CD14-positive monocyte (primary cell): ENCODE results near the gene GLIPR1. TPM values are rescaled to one million over a fixed set of nuclear protein-coding genes. Genes with fewer than 3 reads are reported as not detected.

ENCODE experiments used
- DNase-seq, 3 donors: peaks; one replicate each; pipeline ENCODE4 v3.0.0-alpha.2; 2011 to 2022
- H2AFZ ChIP-seq: 2 replicates; pipeline ENCODE4 v1.6.0; 2012; ENCODE audit warnings: mild to moderate bottlenecking, low read depth, low read length, inconsistent platforms; ENCODE audit not compliant: insufficient read depth, poor library complexity, severe bottlenecking
- H3K27ac ChIP-seq, 2 donors: 1 replicate in 1 of 2; 2 replicates in 1 of 2; pipeline ENCODE4 v1.5.1; 2012 to 2013; ENCODE audit warnings: low read length in 2 of 2, control low read depth in 1 of 2, inconsistent platforms in 1 of 2, low read depth in 1 of 2, mild to moderate bottlenecking in 1 of 2
- H3K27me3 ChIP-seq, 2 donors: one replicate each; pipeline versions ENCODE4 v1.6.0 to v1.6.1; 2011 to 2013; ENCODE audit warnings: low read length in 2 of 2; ENCODE audit not compliant: control insufficient read depth in 2 of 2, insufficient read depth in 2 of 2
- H3K36me3 ChIP-seq, 2 donors: replicated peaks in 1 of 2; 1 replicate in 1 of 2; 2 replicates in 1 of 2; pipeline versions ENCODE4 v1.5.1 to v1.6.1; 2012 to 2013; ENCODE audit warnings: low read length in 2 of 2, control low read depth in 1 of 2, inconsistent platforms in 1 of 2, mild to moderate bottlenecking in 1 of 2; ENCODE audit not compliant: insufficient read depth in 2 of 2, control insufficient read depth in 1 of 2
- H3K4me1 ChIP-seq, 2 donors: 1 replicate in 1 of 2; 2 replicates in 1 of 2; pipeline versions ENCODE4 v1.5.1 to v1.6.1; 2012 to 2013; ENCODE audit warnings: low read length in 2 of 2, control low read depth in 1 of 2, inconsistent platforms in 1 of 2, mild to moderate bottlenecking in 1 of 2, moderate library complexity in 1 of 2; ENCODE audit not compliant: insufficient read depth in 2 of 2, control insufficient read depth in 1 of 2
- H3K4me2 ChIP-seq: replicated peaks from 2 replicates; pipeline ENCODE3; 2012; ENCODE audit warnings: low read length, moderate library complexity, mild to moderate bottlenecking; ENCODE audit not compliant: poor library complexity, severe bottlenecking; ENCODE audit errors: extremely low read depth
- H3K4me3 ChIP-seq, 3 experiments: fragments of 200-600 bp in 1 of 3; sonication (generic) in 1 of 3; replicated peaks in 1 of 3; 1 replicate in 2 of 3; 2 replicates in 1 of 3; pipeline ENCODE4 v1.5.1; 2011 to 2013; ENCODE audit warnings: low read length in 3 of 3, mild to moderate bottlenecking in 3 of 3, control low read depth in 2 of 3, low read depth in 2 of 3, inconsistent platforms in 1 of 3, moderate library complexity in 1 of 3
- H3K79me2 ChIP-seq: 2 replicates; pipeline ENCODE4 v1.6.0; 2012; ENCODE audit warnings: mild to moderate bottlenecking, control low read depth, inconsistent platforms, low read length, moderate library complexity; ENCODE audit not compliant: insufficient read depth
- H3K9ac ChIP-seq: 2 replicates; pipeline ENCODE4 v1.6.0; 2017; ENCODE audit warnings: low read length, mild to moderate bottlenecking; ENCODE audit not compliant: insufficient read depth, poor library complexity, severe bottlenecking
- H3K9me3 ChIP-seq, 2 donors: replicated peaks in 1 of 2; 1 replicate in 1 of 2; 2 replicates in 1 of 2; pipeline versions ENCODE4 v1.5.1 to v1.6.1; 2012 to 2013; ENCODE audit warnings: low read length in 2 of 2, control low read depth in 1 of 2; ENCODE audit not compliant: control insufficient read depth in 1 of 2, insufficient read depth in 1 of 2
- H4K20me1 ChIP-seq: 2 replicates; pipeline ENCODE4 v1.6.0; 2012; ENCODE audit warnings: mild to moderate bottlenecking, low read length, control low read depth, moderate library complexity; ENCODE audit not compliant: insufficient read depth
- H3K27ac Mint-ChIP-seq, 7 donors: one replicate each; pipeline ENCODE4 v1.8.0; 2020; ENCODE audit warnings: mild to moderate bottlenecking in 7 of 7, mixed read lengths in 7 of 7, moderate library complexity in 6 of 7, inconsistent platforms in 2 of 7
- H3K27me3 Mint-ChIP-seq, 3 donors: one replicate each; pipeline ENCODE4 v1.8.0; 2021 to 2022; ENCODE audit warnings: low read depth in 3 of 3, mild to moderate bottlenecking in 3 of 3, mixed read lengths in 3 of 3, moderate library complexity in 3 of 3, inconsistent platforms in 1 of 3
- H3K36me3 Mint-ChIP-seq, 2 donors: one replicate each; pipeline ENCODE4 v1.8.0; 2020; ENCODE audit warnings: mixed read lengths in 2 of 2, inconsistent platforms in 1 of 2, mild to moderate bottlenecking in 1 of 2
- H3K4me1 Mint-ChIP-seq: one replicate; pipeline ENCODE4 v1.8.0; 2020; ENCODE audit warnings: mild to moderate bottlenecking, mixed read lengths
- H3K4me3 Mint-ChIP-seq, 2 donors: one replicate each; pipeline ENCODE4 v1.8.0; 2020; ENCODE audit warnings: mild to moderate bottlenecking in 2 of 2, mixed read lengths in 2 of 2, moderate library complexity in 1 of 2
- H3K9me3 Mint-ChIP-seq, 7 donors: one replicate each; pipeline ENCODE4 v1.8.0; 2020 to 2022; ENCODE audit warnings: mixed read lengths in 7 of 7, mild to moderate bottlenecking in 6 of 7, moderate library complexity in 6 of 7, inconsistent platforms in 2 of 7
- CTCF ChIP-seq: fragments of 200-600 bp; IDR thresholded peaks from one replicate; pipeline ENCODE4 v1.8.0; 2022; ENCODE audit warnings: antibody characterized with exemption, mild to moderate bottlenecking
- WGBS: methylation state at CpG from one replicate; pipeline ENCODE4 v1.1.5; 2013; ENCODE audit warnings: missing lambda C conversion rate; ENCODE audit not compliant: insufficient coverage; 5-methylcytosine and 5-hydroxymethylcytosine counted together
- intact Hi-C, 2 donors: fragments of 100-400 bp; cut with micrococcal nuclease; formaldehyde crosslinking; loops; one replicate each; pipeline versions ENCODE4 v1.15.0 to v1.15.1; 2023
- polyA plus RNA-seq, 3 donors: library from polyadenylated mRNA; depleted of rRNA in 1 of 3; unstranded in 2 of 3; stranded (reverse) in 1 of 3; fragments of 300-500 nt in 2 of 3; fragments of >200 nt in 1 of 3; fragmentation: Illumina TruSeq in 2 of 3; gene quantifications; 1 replicate in 2 of 3; 2 replicates in 1 of 3; pipeline ENCODE4 v1.2.3, GENCODE V29; 2012 to 2021

GLIPR1 gene
- polyA plus RNA-seq, 3 donors, result 200 to 794 (median 687) TPM

- Mint-ChIP-seq H3K4me1 (peaks cover 4% of the 10 kb centered on the region), H3K36me3 (no peaks in the 10 kb centered on the region), H3K27ac (no peak overlapping the region), H3K4me3 (no peak overlapping the region), H3K9me3 (peaks cover 0 to 2% (median 0%) of the 10 kb centered on the region in 7 donors), H3K27me3 (peaks cover 2 to 8% (median 6%) of the 10 kb centered on the region in 3 donors)
- Histone ChIP-seq H3K4me3 (no peak overlapping the region), H3K4me1 (no peaks in the 10 kb centered on the region), H3K27ac (no peak overlapping the region), H3K4me2 (no peak overlapping the region), H3K9ac (no peak overlapping the region), H3K36me3 (no peaks in the 10 kb centered on the region), H3K9me3 (no peaks in the 10 kb centered on the region), H2AFZ (peak overlapping the region; percentile 1), H4K20me1 (no peaks in the 10 kb centered on the region), H3K79me2 (no peaks in the 10 kb centered on the region), H3K27me3 (no peaks in the 10 kb centered on the region)
- peak; percentile 67 for TF ChIP-seq CTCF
- peak in 2 of 3 donors; percentile 13 to 16 for DNase-seq
- WGBS, result 0% methylated on average over 1 of the region's 4 CpGs
- intact Hi-C loops, result loop anchor here (5.0 kb wide), 1 partner anchor 510 kb away; no protein-coding TSS in a partner anchor
Measured at GRCh38 chr12:75526655-75527511, 46.3 kb downstream of the GLIPR1 start.

DNA sequence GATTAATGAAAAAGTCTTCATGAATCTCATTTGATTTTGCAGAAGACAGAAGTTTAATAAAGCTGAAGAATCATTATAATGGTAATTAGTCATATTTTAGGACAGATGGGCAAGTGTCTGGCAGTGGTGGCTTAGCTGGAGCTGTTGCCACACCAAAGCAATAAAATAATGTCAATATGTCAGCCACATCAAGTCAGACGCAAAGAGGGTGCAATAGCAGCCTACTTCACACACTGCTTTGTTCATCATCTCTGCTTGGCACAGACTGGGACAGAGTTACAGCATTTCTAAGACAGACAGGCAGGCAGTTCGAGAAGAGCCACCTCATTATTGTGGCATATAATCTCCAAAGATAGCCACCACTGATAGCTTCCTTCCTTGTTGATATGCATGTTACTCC lies 47.7 kb downstream of the GLIPR1 start:
- TF ChIP-seq CTCF, result no peak
- no peak overlapping the region for H3K27ac Mint-ChIP-seq

More for the DNA sequence above, 47.7 kb downstream of the GLIPR1 start:
- Mint-ChIP-seq H3K36me3 (no peaks in the 10 kb centered on the region), H3K4me3 (no peak overlapping the region), H3K27me3 (peaks cover 2 to 7% (median 4%) of the 10 kb centered on the region in 3 donors), H3K4me1 (peaks cover 4% of the 10 kb centered on the region), H3K9me3 (no peaks in the 10 kb centered on the region)
- no peak overlapping the region for H3K4me3 ChIP-seq
- H3K27ac ChIP-seq, result no peak overlapping the region
- H3K9ac ChIP-seq, result no peak overlapping the region
- no peaks in the 10 kb centered on the region for H3K27me3 ChIP-seq
- no peak overlapping the region for H3K4me2 ChIP-seq
- no peaks in the 10 kb centered on the region for H4K20me1 ChIP-seq
- no peaks in the 10 kb centered on the region for H3K36me3 ChIP-seq
- intact Hi-C loops, result loop anchor here (5.0 kb wide), 1 partner anchor 509 kb away; no protein-coding TSS in a partner anchor
- H3K79me2 ChIP-seq, result no peaks in the 10 kb centered on the region
- H2AFZ ChIP-seq, result no peak overlapping the region
- DNase-seq, result no peak
- no peaks in the 10 kb centered on the region for H3K4me1 ChIP-seq
- WGBS, result 35% methylated on average over 2 of the region's 2 CpGs
- no peaks in the 10 kb centered on the region for H3K9me3 ChIP-seq
